Lung (tissue), 12 donors: ENCODE data around the gene KLHL21. TPM values are rescaled to one million over a fixed set of nuclear protein-coding genes. Genes with fewer than 3 reads are reported as not detected.

Experiments
- ATAC-seq: fragments of 200-7000 bp; cut with Tn5 transposase; one replicate; pipeline ENCODE4 v1.9.1; 2020; ENCODE audit warnings: moderate number of reproducible peaks; ENCODE audit not compliant: insufficient read depth, low FRiP score
- DNase-seq, 3 donors: peaks; one replicate each; pipeline ENCODE4 v3.0.0-alpha.2; 2013 to 2017
- H3K27ac ChIP-seq, 2 donors: one replicate each; pipeline ENCODE4 v1.5.1; 2013; ENCODE audit warnings: mild to moderate bottlenecking in 2 of 2, moderate library complexity in 2 of 2, control low read depth in 1 of 2, inconsistent platforms in 1 of 2, low read depth in 1 of 2, low read length in 1 of 2
- H3K27me3 ChIP-seq, 3 donors: one replicate each; pipeline ENCODE4 v1.5.1; 2013; ENCODE audit warnings: low read length in 2 of 3; ENCODE audit not compliant: control insufficient read depth in 3 of 3, insufficient read depth in 3 of 3
- H3K36me3 ChIP-seq, 4 donors: one replicate each; pipeline ENCODE4 v1.5.1; 2013; ENCODE audit warnings: low read length in 4 of 4, mild to moderate bottlenecking in 1 of 4, moderate library complexity in 1 of 4; ENCODE audit not compliant: control insufficient read depth in 4 of 4, insufficient read depth in 4 of 4
- H3K4me1 ChIP-seq, 5 donors: one replicate each; pipeline ENCODE4 v1.5.1; 2013; ENCODE audit warnings: low read length in 5 of 5, mild to moderate bottlenecking in 2 of 5, moderate library complexity in 1 of 5; ENCODE audit not compliant: control insufficient read depth in 5 of 5, insufficient read depth in 5 of 5
- H3K4me3 ChIP-seq: one replicate; pipeline ENCODE4 v1.5.1; 2013; ENCODE audit warnings: mild to moderate bottlenecking, control low read depth, moderate library complexity
- H3K9ac ChIP-seq, 2 donors: one replicate each; pipeline ENCODE4 v1.5.1; 2013; ENCODE audit warnings: low read length in 2 of 2, control low read depth in 1 of 2; ENCODE audit not compliant: insufficient read depth in 1 of 2
- H3K9me3 ChIP-seq, 4 donors: one replicate each; pipeline ENCODE4 v1.5.1; 2013; ENCODE audit warnings: low read length in 3 of 4, mild to moderate bottlenecking in 1 of 4, moderate library complexity in 1 of 4; ENCODE audit not compliant: control insufficient read depth in 4 of 4, insufficient read depth in 3 of 4
- WGBS, 2 donors: extraction: QIAGEN DNeasy Blood & Tissue Kit; methylation state at CpG; one replicate each; pipeline ENCODE4 v1.1.7; 2013; 5-methylcytosine and 5-hydroxymethylcytosine counted together
- polyA plus RNA-seq, 2 donors: library from polyadenylated mRNA; stranded (reverse); fragments of 200-250 nt; gene quantifications; one replicate each; pipeline ENCODE4 v1.2.1, GENCODE V29; 2013
- total RNA-seq, 2 donors: library from RNA; depleted of rRNA in 1 of 2; stranded (reverse); fragments of >200 nt in 1 of 2; gene quantifications; one replicate each; pipeline ENCODE4 v1.2.1, GENCODE V29; 2014 to 2021
- TF ChIP-seq, protein P1 (sequence below): IDR thresholded peaks from 2 replicates; pipeline ENCODE4 v1.5.1; 2012; ENCODE audit warnings: mild to moderate bottlenecking; ENCODE audit errors: control extremely low read depth, extremely low read depth
- donor health status: control.
- donor health status: control.
- donor health status: Bipolar disorder and iron deficiency.
- donor health status: healthy.
- donor health status: DM: yes; HTN: yes; CAD: no.

KLHL21 gene
- total and polyA plus RNA-seq, 4 donors: 9.2 to 31.3 (median 19.7) TPM

DNA sequence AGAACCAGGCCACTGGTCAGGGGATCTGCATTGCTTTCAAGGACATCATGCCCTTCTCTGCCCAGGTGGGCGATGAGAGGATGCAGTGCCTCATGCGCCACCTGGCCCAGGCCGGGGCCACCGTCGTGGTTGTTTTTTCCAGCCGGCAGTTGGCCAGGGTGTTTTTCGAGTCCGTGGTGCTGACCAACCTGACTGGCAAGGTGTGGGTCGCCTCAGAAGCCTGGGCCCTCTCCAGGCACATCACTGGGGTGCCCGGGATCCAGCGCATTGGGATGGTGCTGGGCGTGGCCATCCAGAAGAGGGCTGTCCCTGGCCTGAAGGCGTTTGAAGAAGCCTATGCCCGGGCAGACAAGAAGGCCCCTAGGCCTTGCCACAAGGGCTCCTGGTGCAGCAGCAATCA lies 27.9 kb downstream of the KLHL21 start:
- Histone ChIP-seq H3K4me3 (no peak overlapping the region), H3K36me3 (no peaks in the 10 kb centered on the region), H3K27me3 (no peaks in the 10 kb centered on the region), H3K27ac (no peak overlapping the region), H3K9ac (no peak overlapping the region), H3K9me3 (peaks cover 0 to 11% (median 0%) of the 10 kb centered on the region in 4 donors), H3K4me1 (peaks cover 0 to 9% (median 5%) of the 10 kb centered on the region in 5 donors)
- TF ChIP-seq, protein P1, sequence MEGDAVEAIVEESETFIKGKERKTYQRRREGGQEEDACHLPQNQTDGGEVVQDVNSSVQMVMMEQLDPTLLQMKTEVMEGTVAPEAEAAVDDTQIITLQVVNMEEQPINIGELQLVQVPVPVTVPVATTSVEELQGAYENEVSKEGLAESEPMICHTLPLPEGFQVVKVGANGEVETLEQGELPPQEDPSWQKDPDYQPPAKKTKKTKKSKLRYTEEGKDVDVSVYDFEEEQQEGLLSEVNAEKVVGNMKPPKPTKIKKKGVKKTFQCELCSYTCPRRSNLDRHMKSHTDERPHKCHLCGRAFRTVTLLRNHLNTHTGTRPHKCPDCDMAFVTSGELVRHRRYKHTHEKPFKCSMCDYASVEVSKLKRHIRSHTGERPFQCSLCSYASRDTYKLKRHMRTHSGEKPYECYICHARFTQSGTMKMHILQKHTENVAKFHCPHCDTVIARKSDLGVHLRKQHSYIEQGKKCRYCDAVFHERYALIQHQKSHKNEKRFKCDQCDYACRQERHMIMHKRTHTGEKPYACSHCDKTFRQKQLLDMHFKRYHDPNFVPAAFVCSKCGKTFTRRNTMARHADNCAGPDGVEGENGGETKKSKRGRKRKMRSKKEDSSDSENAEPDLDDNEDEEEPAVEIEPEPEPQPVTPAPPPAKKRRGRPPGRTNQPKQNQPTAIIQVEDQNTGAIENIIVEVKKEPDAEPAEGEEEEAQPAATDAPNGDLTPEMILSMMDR: no peak
- ATAC-seq: no peak
- DNase-seq: no peak
- WGBS, 2 donors: 86 to 90% methylated on average over 14 of the region's 14 CpGs

DNA sequence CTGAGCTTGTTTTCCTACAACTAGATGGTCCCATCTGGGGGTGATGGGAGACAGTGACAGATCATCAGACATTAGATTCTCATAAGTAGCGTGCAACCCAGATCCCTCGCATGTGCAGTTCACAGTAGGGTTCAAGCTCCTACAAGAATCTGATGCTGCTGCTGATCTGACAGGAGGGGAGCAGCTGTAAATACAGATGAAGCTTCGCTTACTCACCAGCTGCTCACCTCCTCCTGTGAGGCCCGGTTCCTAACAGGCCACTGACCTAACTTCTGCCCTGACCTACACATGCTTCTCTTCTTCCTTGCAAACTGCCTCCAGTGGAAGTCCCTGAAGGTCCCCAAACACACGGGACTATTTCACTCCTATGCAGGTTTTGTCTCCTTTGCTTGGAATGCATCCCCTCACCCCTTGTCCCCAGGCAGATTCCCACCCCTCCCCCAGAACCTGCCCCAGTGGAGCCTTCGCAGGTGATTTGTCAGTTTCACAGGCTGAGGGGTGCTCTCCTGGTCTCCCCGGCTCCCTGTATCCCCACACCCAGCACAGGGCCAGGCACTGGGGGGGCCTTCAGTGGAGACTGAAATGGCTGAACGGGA lies 28.5 kb downstream of the KLHL21 start:
- H3K27me3 ChIP-seq: no peaks in the 10 kb centered on the region
- WGBS, 2 donors: 75 to 81% methylated on average over 8 of the region's 8 CpGs
- H3K36me3 ChIP-seq: no peaks in the 10 kb centered on the region
- H3K9ac ChIP-seq: no peak overlapping the region
- H3K4me1 ChIP-seq: peaks cover 0 to 4% (median 2%) of the 10 kb centered on the region in 5 donors
- H3K4me3 ChIP-seq: no peak overlapping the region
- peaks cover 0 to 11% (median 0%) of the 10 kb centered on the region in 4 donors for H3K9me3 ChIP-seq
- H3K27ac ChIP-seq: no peak overlapping the region
- DNase-seq: no peak
- no peak for ATAC-seq
- TF ChIP-seq, protein P1: no peak

DNA sequence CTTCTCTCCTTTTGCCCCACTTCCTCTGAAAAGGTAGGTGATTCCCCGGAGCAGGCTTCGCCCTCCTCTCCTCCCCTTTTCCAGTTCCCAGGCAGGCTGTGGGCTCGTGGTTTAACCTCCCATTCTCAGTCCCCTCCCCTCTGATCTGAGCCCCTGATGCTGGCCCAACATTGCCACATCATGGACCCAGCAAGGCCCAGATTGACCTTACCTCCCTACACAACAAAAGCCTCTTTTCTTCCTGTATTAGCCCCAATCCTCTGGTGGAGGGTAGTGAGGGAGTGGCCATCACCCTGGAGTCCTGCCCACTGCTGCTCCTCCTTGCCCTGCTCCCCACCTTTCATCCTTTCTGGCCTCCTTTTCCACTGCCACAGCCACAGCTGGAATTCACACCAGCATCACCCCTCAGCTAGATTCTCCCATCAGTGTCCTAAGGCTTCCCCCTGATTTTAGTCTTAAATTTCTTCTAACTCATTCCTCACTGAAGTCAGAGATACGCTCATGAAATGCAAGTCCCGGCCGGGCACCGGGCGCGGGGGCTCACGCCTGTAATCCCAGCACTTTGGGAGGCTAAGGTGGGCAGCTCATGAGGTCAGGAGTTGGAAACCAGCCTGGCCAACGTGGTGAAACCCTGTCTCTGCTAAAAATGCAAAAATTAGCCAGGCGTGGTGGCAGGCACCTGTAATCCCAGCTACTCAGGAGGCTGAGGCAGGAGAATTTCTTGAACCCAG lies 29.9 kb downstream of the KLHL21 start:
- Histone ChIP-seq H3K9me3 (peaks cover 0 to 11% (median 0%) of the 10 kb centered on the region in 4 donors), H3K27ac (no peak overlapping the region), H3K36me3 (no peaks in the 10 kb centered on the region), H3K27me3 (no peaks in the 10 kb centered on the region), H3K9ac (no peak overlapping the region), H3K4me1 (no peaks in the 10 kb centered on the region), H3K4me3 (no peak overlapping the region)
- ATAC-seq (no peak), DNase-seq (no peak)
- WGBS, 2 donors: 74 to 83% methylated on average over 12 of the region's 12 CpGs
- TF ChIP-seq, protein P1: no peak
